ENCODE measurements around the gene GARNL3. TPM values are rescaled to one million over a fixed set of nuclear protein-coding genes. Genes with fewer than 3 reads are reported as not detected.

Gene GARNL3
- total and polyA plus RNA-seq, 2 donors (not counting 3 experiments of a cell fraction or from before 2014, with no cell fraction given), result 1.4 to 8.3 TPM

DNA sequence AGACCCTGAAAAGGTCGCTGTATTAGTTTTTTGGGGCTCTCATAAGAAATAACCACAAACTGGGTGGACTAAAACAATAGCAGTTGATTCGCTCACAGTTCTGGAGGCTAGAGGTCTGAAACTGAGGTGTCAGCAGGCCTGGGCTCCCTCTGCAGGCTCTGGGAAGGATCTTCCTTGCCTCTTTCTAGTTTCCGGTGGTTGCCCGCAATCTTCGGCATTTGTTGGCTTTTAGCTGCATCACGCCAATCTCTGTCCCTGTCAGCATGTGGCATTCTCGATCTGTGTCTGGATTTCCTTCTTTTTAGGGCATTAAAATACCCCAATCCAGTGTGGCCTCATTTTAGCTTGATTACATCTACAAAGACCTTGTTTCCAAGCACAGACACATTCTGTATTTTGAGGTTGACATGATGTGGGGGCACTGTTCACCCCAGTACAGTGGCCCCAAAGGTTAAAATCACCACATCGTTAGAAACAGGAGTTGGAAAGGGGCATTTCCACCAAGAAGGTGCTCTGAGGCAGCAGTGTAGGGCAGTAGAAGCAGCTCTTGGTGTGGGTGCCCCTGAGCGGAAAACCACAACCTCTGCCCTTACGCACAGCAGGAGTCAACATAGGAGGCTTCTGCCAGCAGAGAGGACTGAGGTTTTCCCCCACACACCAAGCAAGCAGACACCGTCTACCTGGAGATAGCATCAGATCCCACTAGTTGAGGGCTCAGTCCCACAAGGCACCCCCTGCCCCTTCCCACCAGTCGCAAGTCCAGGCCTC, 173.1 kb downstream of the GARNL3 start:
- POLR2A ChIA-PET, result interaction anchor here (0.6 kb wide), 1 partner anchor 14 kb away, joined by 3 read pairs; no protein-coding TSS in a partner anchor
- H3K9me3 ChIP-seq (replicated peaks; ENCODE audit: control insufficient read depth, insufficient read depth, low read length), result no peaks in the 10 kb centered on the region
- no peaks in the 10 kb centered on the region for H3K4me1 ChIP-seq (ENCODE audit: control insufficient read depth, extremely low read depth, insufficient read depth, low read length)
- no TSS peak for BruUV-seq (replicated peaks)
- no peaks in the 10 kb centered on the region for H4K20me1 ChIP-seq (replicated peaks; ENCODE audit: control insufficient read depth, extremely low read depth, insufficient read depth, low read length)
- DNase-seq (ENCODE audit: low read depth, low spot score), result no peak
- H3K9me1 ChIP-seq (replicated peaks; ENCODE audit: control insufficient read depth, extremely low read depth, insufficient read depth, low read length), result no peaks in the 10 kb centered on the region
- TF ChIP-seq JUN (IDR thresholded peaks at IDR 0.05; ENCODE audit: borderline replicate concordance, insufficient read depth, insufficient read length, low read depth), result no peak
- no peak for TF ChIP-seq POLR2A (IDR thresholded peaks at IDR 0.05; ENCODE audit: low read depth, low read length)
- TF ChIP-seq, protein P1, sequence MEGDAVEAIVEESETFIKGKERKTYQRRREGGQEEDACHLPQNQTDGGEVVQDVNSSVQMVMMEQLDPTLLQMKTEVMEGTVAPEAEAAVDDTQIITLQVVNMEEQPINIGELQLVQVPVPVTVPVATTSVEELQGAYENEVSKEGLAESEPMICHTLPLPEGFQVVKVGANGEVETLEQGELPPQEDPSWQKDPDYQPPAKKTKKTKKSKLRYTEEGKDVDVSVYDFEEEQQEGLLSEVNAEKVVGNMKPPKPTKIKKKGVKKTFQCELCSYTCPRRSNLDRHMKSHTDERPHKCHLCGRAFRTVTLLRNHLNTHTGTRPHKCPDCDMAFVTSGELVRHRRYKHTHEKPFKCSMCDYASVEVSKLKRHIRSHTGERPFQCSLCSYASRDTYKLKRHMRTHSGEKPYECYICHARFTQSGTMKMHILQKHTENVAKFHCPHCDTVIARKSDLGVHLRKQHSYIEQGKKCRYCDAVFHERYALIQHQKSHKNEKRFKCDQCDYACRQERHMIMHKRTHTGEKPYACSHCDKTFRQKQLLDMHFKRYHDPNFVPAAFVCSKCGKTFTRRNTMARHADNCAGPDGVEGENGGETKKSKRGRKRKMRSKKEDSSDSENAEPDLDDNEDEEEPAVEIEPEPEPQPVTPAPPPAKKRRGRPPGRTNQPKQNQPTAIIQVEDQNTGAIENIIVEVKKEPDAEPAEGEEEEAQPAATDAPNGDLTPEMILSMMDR (IDR thresholded peaks at IDR 0.05; ENCODE audit: extremely low read depth in 1 of 2, insufficient read depth in 1 of 2, low read depth in 1 of 2, low read length in 2 of 2), result no peak
- TF ChIP-seq POLR2AphosphoS5 (IDR thresholded peaks at IDR 0.05; ENCODE audit: insufficient read depth, low read depth, low read length), result no peak
- no peak for TF ChIP-seq MYC (IDR thresholded peaks at IDR 0.05; ENCODE audit: low read depth, low read length)
- TF ChIP-seq, protein P2, sequence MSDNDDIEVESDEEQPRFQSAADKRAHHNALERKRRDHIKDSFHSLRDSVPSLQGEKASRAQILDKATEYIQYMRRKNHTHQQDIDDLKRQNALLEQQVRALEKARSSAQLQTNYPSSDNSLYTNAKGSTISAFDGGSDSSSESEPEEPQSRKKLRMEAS (IDR thresholded peaks at IDR 0.05; ENCODE audit: insufficient read depth, insufficient read length), result no peak
- TF ChIP-seq FOS (IDR thresholded peaks at IDR 0.05; ENCODE audit: borderline replicate concordance, insufficient read depth, low read length), result no peak
- TF ChIP-seq GATA2 (IDR thresholded peaks at IDR 0.05; ENCODE audit: insufficient read depth, insufficient read length, low read depth, low read length), result no peak
- no peak for TF ChIP-seq EZH2 (IDR thresholded peaks at IDR 0.05; ENCODE audit: borderline replicate concordance, low read depth, low read length, severe bottlenecking)
- intact Hi-C loops (cut with micrococcal nuclease) (no loop called here), dilution Hi-C loops (cut with MboI; ENCODE audit: extremely low pct_ligation_motif_present, low sequenced_read_pairs) (no loop called here)
- H3K27ac ChIP-seq (ENCODE audit: insufficient read depth, low read depth, low read length), result no peak overlapping the region
- H3K4me2 ChIP-seq (ENCODE audit: insufficient read depth, low read length), result no peak overlapping the region
- H3K36me3 ChIP-seq (ENCODE audit: control insufficient read depth in 2 of 2, extremely low read depth in 1 of 2, insufficient read depth in 2 of 2, low read length in 2 of 2), result peaks cover 17 to 50% of the 10 kb centered on the region in 2 experiments
- no peaks in the 10 kb centered on the region for H3K79me2 ChIP-seq (ENCODE audit: control insufficient read depth, insufficient read depth, low read length)
- no peak overlapping the region for H3K9ac ChIP-seq (replicated peaks; ENCODE audit: extremely low read depth, insufficient read depth, low read length)
- peak; percentile 46 for FAIRE-seq
- H3K4me3 ChIP-seq (replicated peaks in 1 of 3; ENCODE audit: insufficient read depth in 1 of 3, low read depth in 1 of 3, low read length in 3 of 3), result no peak overlapping the region
- CTCF ChIA-PET, result no interaction called here
- no peak overlapping the region for H2AFZ ChIP-seq (ENCODE audit: low read depth, low read length)
- H3K27me3 ChIP-seq (ENCODE audit: control insufficient read depth in 2 of 2, insufficient read depth in 2 of 2, low read length in 2 of 2), result no peaks in the 10 kb centered on the region
